CD4-positive, alpha-beta T cell (primary cell): ENCODE results near the gene RYK. TPM values are rescaled to one million over a fixed set of nuclear protein-coding genes. Genes with fewer than 3 reads are reported as not detected.

Experiments
- ATAC-seq: fragments of 200-7000 bp; cut with Tn5 transposase; one replicate; pipeline ENCODE4 v1.10.0; 2022; ENCODE audit warnings: mild to moderate bottlenecking; ENCODE audit not compliant: poor library complexity
- CTCF ChIA-PET: fragments of 350-600 bp; sonication (Branson Sonifier 250); formaldehyde crosslinking; loops from one replicate; lab custom pipeline; 2021; ENCODE audit warnings: antibody characterized with exemption, inconsistent platforms; lab: Charles Lee
- POLR2A ChIA-PET: fragments of 350-600 bp; sonication (Branson Sonifier 250); formaldehyde crosslinking; loops from one replicate; lab custom pipeline; 2021; ENCODE audit warnings: antibody characterized with exemption, inconsistent platforms; lab: Charles Lee
- DNase-seq, 14 experiments: peaks; one replicate each; pipeline ENCODE4 v3.0.0-alpha.2; 2013 to 2020; ENCODE audit warnings: mixed read lengths in 2 of 14
- H3K27ac ChIP-seq, 2 donors: one replicate each; pipeline versions ENCODE4 v1.5.1 to v1.7.0; 2013; ENCODE audit warnings: low read length in 2 of 2, low read depth in 1 of 2, mild to moderate bottlenecking in 1 of 2
- H3K27me3 ChIP-seq, 2 experiments: 1 replicate in 1 of 2; 2 replicates in 1 of 2; pipeline versions ENCODE4 v1.6.1 to v1.7.0; 2013; ENCODE audit warnings: low read length in 2 of 2, control low read depth in 1 of 2, mild to moderate bottlenecking in 1 of 2, moderate library complexity in 1 of 2; ENCODE audit not compliant: insufficient read depth in 2 of 2, control insufficient read depth in 1 of 2
- H3K36me3 ChIP-seq: one replicate; pipeline ENCODE4 v1.6.1; 2013; ENCODE audit warnings: low read length, control low read depth; ENCODE audit not compliant: insufficient read depth
- H3K4me1 ChIP-seq: one replicate; pipeline ENCODE4 v1.6.1; 2013; ENCODE audit warnings: low read length, control low read depth; ENCODE audit not compliant: insufficient read depth
- H3K4me3 ChIP-seq: one replicate; pipeline ENCODE4 v1.5.1; 2013; ENCODE audit warnings: mild to moderate bottlenecking, low read length, moderate library complexity
- H3K9me3 ChIP-seq, 2 experiments: 1 replicate in 1 of 2; 2 replicates in 1 of 2; pipeline versions ENCODE4 v1.6.1 to v1.7.0; 2013; ENCODE audit warnings: low read length in 2 of 2, mild to moderate bottlenecking in 2 of 2, control low read depth in 1 of 2, moderate library complexity in 1 of 2; ENCODE audit not compliant: control insufficient read depth in 1 of 2, insufficient read depth in 1 of 2
- H3K27ac Mint-ChIP-seq: one replicate; pipeline ENCODE4 v1.8.0; 2020; ENCODE audit warnings: mixed read lengths
- H3K27me3 Mint-ChIP-seq: one replicate; pipeline ENCODE4 v1.8.0; 2021; ENCODE audit warnings: mixed read lengths
- H3K36me3 Mint-ChIP-seq: one replicate; pipeline ENCODE4 v1.8.0; 2021; ENCODE audit warnings: low read depth, mixed read lengths
- H3K4me1 Mint-ChIP-seq: one replicate; pipeline ENCODE4 v1.8.0; 2021; ENCODE audit warnings: low read depth, mixed read lengths
- H3K4me3 Mint-ChIP-seq: one replicate; pipeline ENCODE4 v1.8.0; 2020; ENCODE audit warnings: mild to moderate bottlenecking, mixed read lengths
- H3K9me3 Mint-ChIP-seq: one replicate; pipeline ENCODE4 v1.8.0; 2020; ENCODE audit warnings: mixed read lengths
- intact Hi-C, 2 experiments: fragments of 100-400 bp; cut with DNase I in 1 of 2; cut with micrococcal nuclease in 1 of 2; formaldehyde crosslinking; loops; one replicate each; pipeline versions ENCODE4 v1.15.1 to v1.9.0; 2023 to 2025; cut with DNase I, micrococcal nuclease
- total RNA-seq, 174 experiments: library from RNA in 2 of 174; stranded (reverse) in 2 of 174; gene quantifications; one replicate each; pipeline ENCODE4 v1.2.3 and lab custom pipeline; 2021 to 2026
- TF ChIP-seq, protein P1 (sequence below): fragments of 200-600 bp; IDR thresholded peaks from one replicate; pipeline ENCODE4 v1.8.0; 2022; ENCODE audit warnings: antibody characterized with exemption, mild to moderate bottlenecking

RYK gene
- total RNA-seq, 2 experiments from 2014 or later: 57.6 to 59.2 TPM

- H3K4me1 Mint-ChIP-seq: no peaks in the 10 kb centered on the region
- H3K27ac Mint-ChIP-seq: no peak overlapping the region
- no peaks in the 10 kb centered on the region for H3K9me3 Mint-ChIP-seq
- H3K9me3 ChIP-seq: no peaks in the 10 kb centered on the region
- ATAC-seq: peak; percentile 97
- no peaks in the 10 kb centered on the region for H3K36me3 Mint-ChIP-seq
- ChIA-PET POLR2A (interaction anchor here (0.6 to 1.3 kb wide), 4 partner anchors 14 to 722 kb away, joined by 3 to 9 read pairs (median 3); partner anchors contain the start of genes ANAPC13 and CEP63), CTCF (no interaction called here)
- peak in 11 of 14 experiments; percentile 5 to 86 (median 38) for DNase-seq
- intact Hi-C loops: loop anchor here in 1 of 2 experiments (5.0 kb wide), 1 partner anchor 42 kb away; the partner anchor contains the start of gene RYK
- no peak overlapping the region for H3K27ac ChIP-seq
- no peaks in the 10 kb centered on the region for H3K27me3 ChIP-seq
- TF ChIP-seq, protein P1, sequence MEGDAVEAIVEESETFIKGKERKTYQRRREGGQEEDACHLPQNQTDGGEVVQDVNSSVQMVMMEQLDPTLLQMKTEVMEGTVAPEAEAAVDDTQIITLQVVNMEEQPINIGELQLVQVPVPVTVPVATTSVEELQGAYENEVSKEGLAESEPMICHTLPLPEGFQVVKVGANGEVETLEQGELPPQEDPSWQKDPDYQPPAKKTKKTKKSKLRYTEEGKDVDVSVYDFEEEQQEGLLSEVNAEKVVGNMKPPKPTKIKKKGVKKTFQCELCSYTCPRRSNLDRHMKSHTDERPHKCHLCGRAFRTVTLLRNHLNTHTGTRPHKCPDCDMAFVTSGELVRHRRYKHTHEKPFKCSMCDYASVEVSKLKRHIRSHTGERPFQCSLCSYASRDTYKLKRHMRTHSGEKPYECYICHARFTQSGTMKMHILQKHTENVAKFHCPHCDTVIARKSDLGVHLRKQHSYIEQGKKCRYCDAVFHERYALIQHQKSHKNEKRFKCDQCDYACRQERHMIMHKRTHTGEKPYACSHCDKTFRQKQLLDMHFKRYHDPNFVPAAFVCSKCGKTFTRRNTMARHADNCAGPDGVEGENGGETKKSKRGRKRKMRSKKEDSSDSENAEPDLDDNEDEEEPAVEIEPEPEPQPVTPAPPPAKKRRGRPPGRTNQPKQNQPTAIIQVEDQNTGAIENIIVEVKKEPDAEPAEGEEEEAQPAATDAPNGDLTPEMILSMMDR: peak; percentile 6
- H3K4me1 ChIP-seq: peaks cover 14% of the 10 kb centered on the region
- H3K27me3 Mint-ChIP-seq: peaks cover 7% of the 10 kb centered on the region
- no peaks in the 10 kb centered on the region for H3K36me3 ChIP-seq
- H3K4me3 Mint-ChIP-seq: no peak overlapping the region
- H3K4me3 ChIP-seq: no peak overlapping the region
Observed at GRCh38 chr3:134294302-134295280, 43.9 kb upstream of the RYK start.

DNA sequence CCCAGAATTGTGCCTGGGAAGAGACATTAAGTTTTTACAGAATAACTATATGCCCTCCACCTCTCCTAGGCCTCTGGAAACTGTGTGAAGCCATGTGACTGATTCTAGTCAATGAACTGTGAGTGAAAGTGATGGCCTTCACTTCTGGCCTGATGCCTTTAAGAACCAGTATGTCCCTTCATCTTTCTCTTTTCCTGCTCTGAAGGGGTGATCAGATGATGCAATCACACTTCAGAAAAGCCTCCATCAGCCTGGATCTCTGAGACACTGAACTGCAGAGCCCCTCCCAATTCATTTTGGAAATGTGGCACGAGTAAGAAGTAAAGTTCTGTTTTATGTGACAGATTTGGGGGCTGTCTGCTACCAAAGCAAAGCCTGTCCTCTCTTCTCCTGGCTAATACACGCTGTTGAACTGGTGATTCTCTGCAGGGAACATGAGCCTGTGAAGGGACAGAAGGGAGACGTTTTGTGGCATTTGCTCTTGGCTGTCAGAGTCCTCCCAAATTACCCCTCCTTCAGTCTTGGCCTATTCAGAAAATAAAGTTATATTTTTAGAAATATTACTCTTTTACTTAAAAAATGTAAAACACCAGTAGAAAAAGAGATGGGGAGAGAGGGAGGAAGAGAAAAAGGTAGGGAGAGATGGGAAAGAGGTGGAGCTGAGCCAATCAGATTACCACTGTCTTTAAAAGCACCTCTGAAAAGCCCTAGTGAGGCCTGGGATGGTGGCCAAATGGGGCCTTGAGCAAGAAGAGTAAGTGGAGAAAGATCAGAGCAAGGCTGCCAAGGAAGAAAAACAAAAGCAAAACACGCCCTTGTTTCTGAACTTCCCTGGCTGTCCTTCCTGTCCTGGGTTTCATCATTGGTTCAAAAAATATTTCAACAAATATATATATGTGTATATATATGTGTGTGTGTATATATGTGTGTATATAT is 40.9 kb upstream of the RYK start:
- Histone ChIP-seq H3K9me3 (no peaks in the 10 kb centered on the region), H3K27me3 (no peaks in the 10 kb centered on the region), H3K4me1 (peaks cover 14% of the 10 kb centered on the region), H3K27ac (no peak overlapping the region), H3K4me3 (no peak overlapping the region), H3K36me3 (no peaks in the 10 kb centered on the region)
- no peak overlapping the region for H3K4me3 Mint-ChIP-seq
- H3K36me3 Mint-ChIP-seq: no peaks in the 10 kb centered on the region
- TF ChIP-seq, protein P1: no peak
- H3K4me1 Mint-ChIP-seq: no peaks in the 10 kb centered on the region
- no peak overlapping the region for H3K27ac Mint-ChIP-seq
- no peak for DNase-seq
- peaks cover 1% of the 10 kb centered on the region for H3K27me3 Mint-ChIP-seq
- no peaks in the 10 kb centered on the region for H3K9me3 Mint-ChIP-seq
- ChIA-PET POLR2A (no interaction called here), CTCF (no interaction called here)
- ATAC-seq: no peak
- intact Hi-C loops: loop anchor here in 1 of 2 experiments (5.0 kb wide), 1 partner anchor 39 kb away; the partner anchor contains the start of gene RYK

GRCh38 chr3:134287512-134287911 is 36.9 kb upstream of the RYK start:
- TF ChIP-seq, protein P1: no peak
- H3K36me3 Mint-ChIP-seq: no peaks in the 10 kb centered on the region
- H3K27me3 Mint-ChIP-seq: no peaks in the 10 kb centered on the region
- CTCF ChIA-PET: no interaction called here
- Histone ChIP-seq H3K9me3 (no peaks in the 10 kb centered on the region), H3K27ac (no peak overlapping the region), H3K4me1 (no peaks in the 10 kb centered on the region), H3K4me3 (no peak overlapping the region), H3K27me3 (no peaks in the 10 kb centered on the region), H3K36me3 (no peaks in the 10 kb centered on the region)
- intact Hi-C loops: no loop called here
- POLR2A ChIA-PET: no interaction called here
- no peaks in the 10 kb centered on the region for H3K4me1 Mint-ChIP-seq
- no peak for DNase-seq
- ATAC-seq: no peak
- H3K4me3 Mint-ChIP-seq: no peak overlapping the region
- no peaks in the 10 kb centered on the region for H3K9me3 Mint-ChIP-seq
- H3K27ac Mint-ChIP-seq: no peak overlapping the region
